ENCODE results near the gene LGR5.

The LGR5 gene

DNA sequence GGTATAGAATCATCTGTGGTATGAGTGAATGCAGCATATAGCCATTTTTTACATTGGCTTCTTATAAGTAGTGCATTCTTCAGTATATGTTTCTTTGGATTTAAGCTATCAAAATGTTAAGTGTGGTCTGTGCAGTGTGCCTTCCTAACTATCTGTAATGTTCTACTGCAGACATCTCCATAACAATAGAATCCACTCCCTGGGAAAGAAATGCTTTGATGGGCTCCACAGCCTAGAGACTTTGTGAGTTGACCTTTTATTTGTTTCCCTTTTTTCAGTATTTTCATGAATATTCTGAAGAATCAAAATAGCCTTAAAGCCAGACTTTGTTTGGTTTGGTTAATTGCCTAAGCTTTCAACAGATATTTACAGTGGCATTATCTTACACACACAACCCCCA is 116.8 kb downstream of the LGR5 start:
- Histone ChIP-seq H3K36me3 (ENCODE audit: insufficient read depth, low read length) (no peaks in the 10 kb centered on the region), H3K4me3 (ENCODE audit: low read depth in 1 of 2, low read length in 2 of 2) (no peak overlapping the region), H3K4me2 (ENCODE audit: insufficient read depth, low read length) (no peak overlapping the region), H2AFZ (ENCODE audit: low read depth, low read length) (no peak overlapping the region), H3K9me3 (ENCODE audit: insufficient read depth, low read length, severe bottlenecking) (no peaks in the 10 kb centered on the region), H3K27ac (ENCODE audit: low read length) (no peak overlapping the region), H3K79me2 (ENCODE audit: insufficient read depth, low read length) (no peaks in the 10 kb centered on the region), H3K27me3 (ENCODE audit: insufficient read depth, low read length, poor library complexity) (no peaks in the 10 kb centered on the region), H3K9ac (ENCODE audit: low read depth, low read length) (no peak overlapping the region), H4K20me1 (ENCODE audit: insufficient read depth, low read length) (no peaks in the 10 kb centered on the region), H3K4me1 (ENCODE audit: insufficient read depth, low read length) (no peaks in the 10 kb centered on the region)
- DNase-seq (no peak), ATAC-seq (ENCODE audit: insufficient read depth, low read depth) (no peak)
- TF ChIP-seq, protein P1, sequence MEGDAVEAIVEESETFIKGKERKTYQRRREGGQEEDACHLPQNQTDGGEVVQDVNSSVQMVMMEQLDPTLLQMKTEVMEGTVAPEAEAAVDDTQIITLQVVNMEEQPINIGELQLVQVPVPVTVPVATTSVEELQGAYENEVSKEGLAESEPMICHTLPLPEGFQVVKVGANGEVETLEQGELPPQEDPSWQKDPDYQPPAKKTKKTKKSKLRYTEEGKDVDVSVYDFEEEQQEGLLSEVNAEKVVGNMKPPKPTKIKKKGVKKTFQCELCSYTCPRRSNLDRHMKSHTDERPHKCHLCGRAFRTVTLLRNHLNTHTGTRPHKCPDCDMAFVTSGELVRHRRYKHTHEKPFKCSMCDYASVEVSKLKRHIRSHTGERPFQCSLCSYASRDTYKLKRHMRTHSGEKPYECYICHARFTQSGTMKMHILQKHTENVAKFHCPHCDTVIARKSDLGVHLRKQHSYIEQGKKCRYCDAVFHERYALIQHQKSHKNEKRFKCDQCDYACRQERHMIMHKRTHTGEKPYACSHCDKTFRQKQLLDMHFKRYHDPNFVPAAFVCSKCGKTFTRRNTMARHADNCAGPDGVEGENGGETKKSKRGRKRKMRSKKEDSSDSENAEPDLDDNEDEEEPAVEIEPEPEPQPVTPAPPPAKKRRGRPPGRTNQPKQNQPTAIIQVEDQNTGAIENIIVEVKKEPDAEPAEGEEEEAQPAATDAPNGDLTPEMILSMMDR (IDR thresholded peaks at IDR 0.05; ENCODE audit: borderline replicate concordance, extremely low read depth, low read length, poor library complexity, severe bottlenecking) = no peak
- no peak for TF ChIP-seq EZH2 (IDR thresholded peaks at IDR 0.05; ENCODE audit: borderline replicate concordance, low read depth, low read length, severe bottlenecking)

DNA sequence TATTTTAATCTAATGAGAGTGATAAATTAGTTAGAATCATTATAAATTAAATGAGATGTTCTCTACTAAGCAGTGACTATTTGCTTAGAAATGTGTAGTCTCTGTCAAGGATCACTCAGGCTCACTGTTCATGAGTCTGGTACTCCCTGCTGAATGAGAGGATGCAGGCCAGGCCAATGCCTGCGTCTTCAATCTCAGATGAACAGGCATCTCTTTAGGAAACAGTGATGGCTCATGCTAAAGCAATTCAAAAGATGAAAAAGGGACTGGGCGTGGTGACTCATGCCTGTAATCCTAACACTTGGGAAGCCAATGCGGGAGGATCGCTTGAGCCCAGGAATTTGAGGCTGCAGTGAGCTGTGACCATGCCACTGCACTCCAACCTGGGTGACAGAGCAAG is 117.3 kb downstream of the LGR5 start:
- ATAC-seq (ENCODE audit: insufficient read depth, low read depth) (no peak), DNase-seq (no peak)
- Histone ChIP-seq H2AFZ (ENCODE audit: low read depth, low read length) (no peak overlapping the region), H3K9ac (ENCODE audit: low read depth, low read length) (no peak overlapping the region), H3K27me3 (ENCODE audit: insufficient read depth, low read length, poor library complexity) (no peaks in the 10 kb centered on the region), H3K4me2 (ENCODE audit: insufficient read depth, low read length) (no peak overlapping the region), H3K27ac (ENCODE audit: low read length) (no peak overlapping the region), H3K4me1 (ENCODE audit: insufficient read depth, low read length) (no peaks in the 10 kb centered on the region), H4K20me1 (ENCODE audit: insufficient read depth, low read length) (no peaks in the 10 kb centered on the region), H3K36me3 (ENCODE audit: insufficient read depth, low read length) (no peaks in the 10 kb centered on the region), H3K4me3 (ENCODE audit: low read depth in 1 of 2, low read length in 2 of 2) (no peak overlapping the region), H3K79me2 (ENCODE audit: insufficient read depth, low read length) (no peaks in the 10 kb centered on the region), H3K9me3 (ENCODE audit: insufficient read depth, low read length, severe bottlenecking) (no peaks in the 10 kb centered on the region)
- TF ChIP-seq, protein P1 (IDR thresholded peaks at IDR 0.05; ENCODE audit: borderline replicate concordance, extremely low read depth, low read length, poor library complexity, severe bottlenecking) = no peak
- TF ChIP-seq EZH2 (IDR thresholded peaks at IDR 0.05; ENCODE audit: borderline replicate concordance, low read depth, low read length, severe bottlenecking) = no peak

DNA sequence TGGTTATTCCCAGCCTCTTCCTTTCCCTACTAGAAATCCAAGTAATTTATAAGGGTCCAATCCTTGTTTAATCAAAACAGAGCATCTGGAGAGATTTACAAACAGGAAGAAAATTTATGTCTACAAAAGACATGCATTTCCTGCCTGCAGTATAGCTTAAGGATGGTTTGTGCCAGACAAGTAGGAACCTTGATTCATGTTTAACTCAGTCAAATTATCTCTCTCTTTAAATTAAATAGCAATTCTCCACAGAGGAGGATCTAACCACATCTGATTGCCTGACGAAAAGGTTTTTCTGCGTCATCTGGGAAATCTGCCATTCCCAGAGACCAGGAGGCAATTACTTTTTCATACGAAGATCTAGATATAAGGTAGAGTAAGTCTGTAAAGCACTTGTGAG is 118.8 kb downstream of the LGR5 start:
- Histone ChIP-seq H3K9me3 (ENCODE audit: insufficient read depth, low read length, severe bottlenecking) (no peaks in the 10 kb centered on the region), H3K9ac (ENCODE audit: low read depth, low read length) (no peak overlapping the region), H2AFZ (ENCODE audit: low read depth, low read length) (no peak overlapping the region), H3K27ac (ENCODE audit: low read length) (no peak overlapping the region), H3K27me3 (ENCODE audit: insufficient read depth, low read length, poor library complexity) (no peaks in the 10 kb centered on the region), H3K36me3 (ENCODE audit: insufficient read depth, low read length) (no peaks in the 10 kb centered on the region), H3K79me2 (ENCODE audit: insufficient read depth, low read length) (no peaks in the 10 kb centered on the region), H4K20me1 (ENCODE audit: insufficient read depth, low read length) (no peaks in the 10 kb centered on the region), H3K4me1 (ENCODE audit: insufficient read depth, low read length) (no peaks in the 10 kb centered on the region), H3K4me2 (ENCODE audit: insufficient read depth, low read length) (no peak overlapping the region), H3K4me3 (ENCODE audit: low read depth in 1 of 2, low read length in 2 of 2) (no peak overlapping the region)
- TF ChIP-seq EZH2 (IDR thresholded peaks at IDR 0.05; ENCODE audit: borderline replicate concordance, low read depth, low read length, severe bottlenecking) = no peak
- TF ChIP-seq, protein P1 (IDR thresholded peaks at IDR 0.05; ENCODE audit: borderline replicate concordance, extremely low read depth, low read length, poor library complexity, severe bottlenecking) = no peak
- no peak for ATAC-seq (ENCODE audit: insufficient read depth, low read depth)
- no peak for DNase-seq

All from DND-41 (cell line).